HEK293 (cell line): ENCODE data around the gene VCL.

ENCODE experiments used
- BCL11B ChIP-seq: fragments of 450-650 bp; formaldehyde crosslinking; IDR thresholded peaks from 2 replicates; pipeline ENCODE4 v1.5.1; 2016; ENCODE audit warnings: low read depth, missing biosample characterization, missing genetic modification characterization
- KLF16 ChIP-seq: fragments of 450-650 bp; formaldehyde crosslinking; IDR thresholded peaks from 2 replicates; pipeline ENCODE4 v1.5.1; 2017; ENCODE audit warnings: missing biosample characterization, missing genetic modification characterization
- MYNN ChIP-seq: fragments of 450-650 bp; formaldehyde crosslinking; IDR thresholded peaks from 2 replicates; pipeline ENCODE4 v1.5.1; 2016; ENCODE audit warnings: missing biosample characterization, missing genetic modification characterization, borderline replicate concordance
- ZNF274 ChIP-seq, 2 experiments: fragments of 200-500 bp in 1 of 2; fragments of 450-650 bp in 1 of 2; sonication (Bioruptor generic) in 1 of 2; formaldehyde crosslinking in 1 of 2; IDR thresholded peaks; 2 replicates each; pipeline versions ENCODE4 v1.5.1 to v1.6.1; 2014 to 2016; ENCODE audit warnings: borderline replicate concordance in 1 of 2, inconsistent platforms in 1 of 2, low read length in 1 of 2, missing biosample characterization in 1 of 2, missing genetic modification characterization in 1 of 2
- ZNF521 ChIP-seq: fragments of 450-650 bp; formaldehyde crosslinking; IDR thresholded peaks from 2 replicates; pipeline ENCODE4 v1.5.1; 2017; ENCODE audit warnings: missing biosample characterization, mild to moderate bottlenecking, missing genetic modification characterization
- TF ChIP-seq, protein P1 (sequence below): fragments of 450-650 bp; formaldehyde crosslinking; IDR thresholded peaks from 2 replicates; pipeline ENCODE4 v1.5.1; 2016; ENCODE audit warnings: missing biosample characterization, missing genetic modification characterization
- TF ChIP-seq, protein P2 (sequence below): fragments of 450-650 bp; formaldehyde crosslinking; IDR thresholded peaks from 2 replicates; pipeline ENCODE4 v1.5.1; 2016; ENCODE audit warnings: missing biosample characterization, missing genetic modification characterization
- TF ChIP-seq, protein P3 (sequence below): fragments of 450-650 bp; formaldehyde crosslinking; optimal IDR thresholded peaks from 2 replicates; pipeline ENCODE3; 2016; ENCODE audit warnings: missing biosample characterization, mild to moderate bottlenecking, missing genetic modification characterization

DNA sequence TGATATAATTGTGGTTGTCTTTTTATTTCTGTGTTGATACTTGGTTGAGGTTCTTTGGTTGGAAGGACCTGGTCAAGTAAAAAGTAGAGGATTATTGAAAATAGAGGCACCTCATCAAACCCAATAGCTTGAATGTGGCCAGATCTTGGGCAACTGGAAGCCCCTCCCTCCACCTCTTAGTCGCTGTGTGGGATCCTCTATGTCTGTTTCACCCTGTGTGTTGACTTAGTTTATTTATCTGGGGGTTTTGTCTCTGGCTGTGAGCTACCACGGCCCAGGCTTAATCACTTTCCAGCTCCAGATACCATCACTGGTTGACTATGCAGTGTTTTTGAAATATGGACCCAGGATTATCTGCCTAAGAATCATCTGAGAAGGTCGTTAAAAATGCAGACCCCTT, 94.5 kb downstream of the VCL start:
- TF ChIP-seq, protein P1, sequence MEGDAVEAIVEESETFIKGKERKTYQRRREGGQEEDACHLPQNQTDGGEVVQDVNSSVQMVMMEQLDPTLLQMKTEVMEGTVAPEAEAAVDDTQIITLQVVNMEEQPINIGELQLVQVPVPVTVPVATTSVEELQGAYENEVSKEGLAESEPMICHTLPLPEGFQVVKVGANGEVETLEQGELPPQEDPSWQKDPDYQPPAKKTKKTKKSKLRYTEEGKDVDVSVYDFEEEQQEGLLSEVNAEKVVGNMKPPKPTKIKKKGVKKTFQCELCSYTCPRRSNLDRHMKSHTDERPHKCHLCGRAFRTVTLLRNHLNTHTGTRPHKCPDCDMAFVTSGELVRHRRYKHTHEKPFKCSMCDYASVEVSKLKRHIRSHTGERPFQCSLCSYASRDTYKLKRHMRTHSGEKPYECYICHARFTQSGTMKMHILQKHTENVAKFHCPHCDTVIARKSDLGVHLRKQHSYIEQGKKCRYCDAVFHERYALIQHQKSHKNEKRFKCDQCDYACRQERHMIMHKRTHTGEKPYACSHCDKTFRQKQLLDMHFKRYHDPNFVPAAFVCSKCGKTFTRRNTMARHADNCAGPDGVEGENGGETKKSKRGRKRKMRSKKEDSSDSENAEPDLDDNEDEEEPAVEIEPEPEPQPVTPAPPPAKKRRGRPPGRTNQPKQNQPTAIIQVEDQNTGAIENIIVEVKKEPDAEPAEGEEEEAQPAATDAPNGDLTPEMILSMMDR (tag by site-specific recombination) = no peak
- TF ChIP-seq MYNN (tag by site-specific recombination) (no peak), KLF16 (tag by site-specific recombination) (no peak), ZNF274 (IDR thresholded peaks at IDR 0.05; ENCODE audit: low read length) (no peak), ZNF274 (tag by site-specific recombination; IDR thresholded peaks at IDR 0.05; ENCODE audit: borderline replicate concordance) (no peak), BCL11B (tag by site-specific recombination) (no peak), ZNF521 (tag by site-specific recombination) (no peak)
- TF ChIP-seq, protein P2, sequence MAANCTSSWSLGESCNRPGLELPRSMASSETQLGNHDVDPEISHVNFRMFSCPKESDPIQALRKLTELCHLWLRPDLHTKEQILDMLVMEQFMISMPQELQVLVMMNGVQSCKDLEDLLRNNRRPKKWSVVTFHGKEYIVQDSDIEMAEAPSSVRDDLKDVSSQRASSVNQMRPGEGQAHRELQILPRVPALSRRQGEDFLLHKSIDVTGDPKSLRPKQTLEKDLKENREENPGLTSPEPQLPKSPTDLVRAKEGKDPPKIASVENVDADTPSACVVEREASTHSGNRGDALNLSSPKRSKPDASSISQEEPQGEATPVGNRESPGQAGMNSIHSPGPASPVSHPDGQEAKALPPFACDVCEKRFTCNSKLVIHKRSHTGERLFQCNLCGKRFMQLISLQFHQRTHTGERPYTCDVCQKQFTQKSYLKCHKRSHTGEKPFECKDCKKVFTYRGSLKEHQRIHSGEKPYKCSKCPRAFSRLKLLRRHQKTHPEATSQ (tag by site-specific recombination) = no peak
- TF ChIP-seq, protein P3, sequence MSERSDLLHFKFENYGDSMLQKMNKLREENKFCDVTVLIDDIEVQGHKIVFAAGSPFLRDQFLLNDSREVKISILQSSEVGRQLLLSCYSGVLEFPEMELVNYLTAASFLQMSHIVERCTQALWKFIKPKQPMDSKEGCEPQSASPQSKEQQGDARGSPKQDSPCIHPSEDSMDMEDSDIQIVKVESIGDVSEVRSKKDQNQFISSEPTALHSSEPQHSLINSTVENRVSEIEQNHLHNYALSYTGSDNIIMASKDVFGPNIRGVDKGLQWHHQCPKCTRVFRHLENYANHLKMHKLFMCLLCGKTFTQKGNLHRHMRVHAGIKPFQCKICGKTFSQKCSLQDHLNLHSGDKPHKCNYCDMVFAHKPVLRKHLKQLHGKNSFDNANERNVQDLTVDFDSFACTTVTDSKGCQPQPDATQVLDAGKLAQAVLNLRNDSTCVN (tag by site-specific recombination) = no peak
